ENCODE measurements around the gene TULP3. TPM values are rescaled to one million over a fixed set of nuclear protein-coding genes. Genes with fewer than 3 reads are reported as not detected.

TULP3 gene
- total and polyA plus RNA-seq, 11 donors: 2.6 to 10.0 (median 5.3) TPM

DNA sequence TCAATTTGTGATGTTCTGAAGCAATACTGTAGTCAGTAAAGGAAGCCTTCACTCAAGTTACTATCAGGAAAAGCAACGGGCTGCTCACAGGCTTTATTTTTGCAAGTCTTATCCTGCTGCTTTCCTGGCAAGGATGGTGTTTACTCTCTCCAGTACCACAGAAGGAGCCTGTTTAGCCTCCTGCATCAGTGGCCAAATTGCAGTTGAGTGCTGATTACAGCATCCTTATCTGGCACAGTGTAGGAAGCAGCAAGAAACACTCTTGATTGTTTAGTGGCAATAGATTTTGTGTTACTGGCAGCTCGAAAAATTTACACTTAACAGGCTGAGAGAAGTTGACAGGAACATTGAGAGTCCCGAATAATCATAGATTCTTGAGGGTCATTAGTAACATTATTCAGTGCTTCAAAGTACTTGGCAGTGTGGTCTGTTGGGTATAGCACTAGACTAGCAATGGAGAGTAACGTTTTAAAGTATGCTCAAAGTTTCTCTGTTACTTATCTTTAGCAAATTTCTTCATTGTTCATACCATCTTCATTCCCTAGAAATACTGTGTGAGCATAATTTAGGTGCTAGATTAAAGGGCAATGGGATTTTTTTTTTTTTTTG, 11.7 kb downstream of the TULP3 start:
- peak overlapping the region in 1 of 12 donors; percentile 34 for H3K27ac ChIP-seq
- intact Hi-C loops (cut with DNase I): no loop called here
- TF ChIP-seq CTCF (IDR thresholded peaks at IDR 0.05) (no peak), POLR2A (IDR thresholded peaks at IDR 0.05) (no peak)

GRCh38 chr12:2904260-2904659, 13.6 kb downstream of the TULP3 start:
- no peak overlapping the region for H3K4me3 ChIP-seq
- H3K27ac ChIP-seq: no peak overlapping the region
- no peak for ATAC-seq
- WGBS, 4 donors: 93 to 100% (median 97%) methylated on average over 2 of the region's 2 CpGs
- peaks cover 0 to 7% (median 0%) of the 10 kb centered on the region in 9 donors for H3K36me3 ChIP-seq
- no peaks in the 10 kb centered on the region for H3K27me3 ChIP-seq
- TF ChIP-seq POLR2A (IDR thresholded peaks at IDR 0.05): no peak
- TF ChIP-seq CTCF (IDR thresholded peaks at IDR 0.05): no peak
- DNase-seq: no peak
- intact Hi-C loops (cut with DNase I): no loop called here
- no peaks in the 10 kb centered on the region for H3K9me3 ChIP-seq
- H3K4me1 ChIP-seq: peaks cover 0 to 15% (median 4%) of the 10 kb centered on the region in 12 donors

More for the DNA sequence above, 11.7 kb downstream of the TULP3 start:
- DNase-seq (peak in 2 of 5 donors; percentile 32 to 50), ATAC-seq (peak; percentile 83 to 97 (median 94))
- Histone ChIP-seq H3K4me1 (peaks cover 0 to 15% (median 4%) of the 10 kb centered on the region in 12 donors), H3K4me3 (no peak overlapping the region), H3K9me3 (no peaks in the 10 kb centered on the region), H3K36me3 (no peaks in the 10 kb centered on the region), H3K27me3 (no peaks in the 10 kb centered on the region)
- WGBS, 4 donors: 20 to 34% (median 24%) methylated on average over 4 of the region's 4 CpGs

DNA sequence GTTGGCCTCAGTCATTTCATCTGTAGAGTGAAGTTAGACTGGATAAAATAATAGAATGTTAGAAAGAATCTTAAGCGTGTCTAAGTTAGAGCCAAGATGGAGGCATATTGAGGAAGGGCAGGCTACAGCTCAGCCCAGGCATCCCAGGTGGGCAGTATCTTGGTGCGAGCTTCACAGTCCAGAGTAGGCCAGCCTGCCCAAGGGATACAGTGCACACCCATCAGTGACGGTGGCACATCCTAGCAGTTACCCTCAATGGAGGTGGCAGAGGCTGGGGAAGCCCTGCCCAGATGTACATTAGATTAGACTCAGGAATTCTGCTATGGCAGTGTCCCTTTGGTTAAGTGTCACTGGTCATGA, 21.5 kb downstream of the TULP3 start:
- no peaks in the 10 kb centered on the region for H3K9me3 ChIP-seq
- WGBS, 4 donors: 93 to 99% (median 98%) methylated on average over 3 of the region's 3 CpGs

GRCh38 chr12:2919249-2919648, 28.6 kb downstream of the TULP3 start:
- WGBS, 4 donors: 54 to 74% (median 64%) methylated on average over 2 of the region's 2 CpGs
- Histone ChIP-seq H3K4me3 (no peak overlapping the region), H3K27ac (no peak overlapping the region), H3K9me3 (no peaks in the 10 kb centered on the region), H3K27me3 (no peaks in the 10 kb centered on the region), H3K36me3 (peaks cover 0 to 75% (median 37%) of the 10 kb centered on the region in 9 donors), H3K4me1 (peaks cover 0 to 3% (median 0%) of the 10 kb centered on the region in 12 donors)
- DNase-seq (no peak), ATAC-seq (no peak)
- intact Hi-C loops (cut with DNase I): no loop called here
- TF ChIP-seq POLR2A (IDR thresholded peaks at IDR 0.05): no peak
- no peak for TF ChIP-seq CTCF (IDR thresholded peaks at IDR 0.05)

More for the DNA sequence above, 21.5 kb downstream of the TULP3 start:
- DNase-seq: no peak
- peaks cover 0 to 69% (median 9%) of the 10 kb centered on the region in 9 donors for H3K36me3 ChIP-seq
- intact Hi-C loops (cut with DNase I): no loop called here
- no peaks in the 10 kb centered on the region for H3K4me1 ChIP-seq
- no peak overlapping the region for H3K4me3 ChIP-seq
- no peak for TF ChIP-seq POLR2A (IDR thresholded peaks at IDR 0.05)
- no peak overlapping the region for H3K27ac ChIP-seq
- no peak for ATAC-seq
- H3K27me3 ChIP-seq: no peaks in the 10 kb centered on the region

- DNase-seq (no peak), ATAC-seq (no peak)
- Histone ChIP-seq H3K27ac (no peak overlapping the region), H3K4me1 (peaks cover 0 to 3% (median 0%) of the 10 kb centered on the region in 12 donors), H3K9me3 (no peaks in the 10 kb centered on the region), H3K4me3 (no peak overlapping the region), H3K36me3 (peaks cover 0 to 80% (median 60%) of the 10 kb centered on the region in 9 donors), H3K27me3 (no peaks in the 10 kb centered on the region)
- TF ChIP-seq CTCF (IDR thresholded peaks at IDR 0.05) (no peak), POLR2A (IDR thresholded peaks at IDR 0.05) (no peak)
- WGBS, 4 donors: 96 to 98% (median 97%) methylated on average over 2 of the region's 2 CpGs
- intact Hi-C loops (cut with DNase I): no loop called here
Measured at GRCh38 chr12:2922329-2922728, 31.6 kb downstream of the TULP3 start.
